Mucosa of rectum (tissue), 2 donors: ENCODE measurements around the gene VASN.

Experiments
- H3K27ac ChIP-seq, 2 donors: one replicate each; pipeline ENCODE4 v1.7.0; 2013; ENCODE audit warnings: inconsistent platforms in 2 of 2, low read depth in 2 of 2, low read length in 2 of 2
- H3K27me3 ChIP-seq, 2 donors: one replicate each; pipeline ENCODE4 v1.7.0; 2013; ENCODE audit warnings: low read length in 2 of 2; ENCODE audit not compliant: control insufficient read depth in 2 of 2, insufficient read depth in 2 of 2
- H3K36me3 ChIP-seq, 2 donors: one replicate each; pipeline ENCODE4 v1.7.0; 2013; ENCODE audit warnings: low read length in 2 of 2; ENCODE audit not compliant: control insufficient read depth in 2 of 2, insufficient read depth in 2 of 2
- H3K4me1 ChIP-seq, 2 donors: one replicate each; pipeline ENCODE4 v1.7.0; 2013; ENCODE audit warnings: low read length in 2 of 2, mild to moderate bottlenecking in 1 of 2; ENCODE audit not compliant: control insufficient read depth in 2 of 2, insufficient read depth in 2 of 2
- H3K4me3 ChIP-seq, 2 donors: one replicate each; pipeline ENCODE4 v1.7.0; 2013; ENCODE audit warnings: low read length in 2 of 2
- H3K9ac ChIP-seq, 2 donors: one replicate each; pipeline ENCODE4 v1.7.0; 2013; ENCODE audit warnings: low read length in 2 of 2, low read depth in 1 of 2, mild to moderate bottlenecking in 1 of 2
- H3K9me3 ChIP-seq, 2 donors: one replicate each; pipeline ENCODE4 v1.7.0; 2013; ENCODE audit warnings: low read length in 2 of 2; ENCODE audit not compliant: control insufficient read depth in 2 of 2
- donor health status: healthy.
- donor health status: Normal muscosa, but diverticular disease.

VASN gene

GRCh38 chr16:4372578-4373355 lies 1.1 kb downstream of the VASN start:
- Histone ChIP-seq H3K27me3 (no peaks in the 10 kb centered on the region), H3K36me3 (no peaks in the 10 kb centered on the region), H3K9ac (peak overlapping the region; percentile 38), H3K27ac (peak overlapping the region; percentile 29 to 72), H3K9me3 (no peaks in the 10 kb centered on the region), H3K4me3 (peak overlapping the region; percentile 59 to 65), H3K4me1 (peaks cover 14 to 15% of the 10 kb centered on the region in 2 donors)

DNA sequence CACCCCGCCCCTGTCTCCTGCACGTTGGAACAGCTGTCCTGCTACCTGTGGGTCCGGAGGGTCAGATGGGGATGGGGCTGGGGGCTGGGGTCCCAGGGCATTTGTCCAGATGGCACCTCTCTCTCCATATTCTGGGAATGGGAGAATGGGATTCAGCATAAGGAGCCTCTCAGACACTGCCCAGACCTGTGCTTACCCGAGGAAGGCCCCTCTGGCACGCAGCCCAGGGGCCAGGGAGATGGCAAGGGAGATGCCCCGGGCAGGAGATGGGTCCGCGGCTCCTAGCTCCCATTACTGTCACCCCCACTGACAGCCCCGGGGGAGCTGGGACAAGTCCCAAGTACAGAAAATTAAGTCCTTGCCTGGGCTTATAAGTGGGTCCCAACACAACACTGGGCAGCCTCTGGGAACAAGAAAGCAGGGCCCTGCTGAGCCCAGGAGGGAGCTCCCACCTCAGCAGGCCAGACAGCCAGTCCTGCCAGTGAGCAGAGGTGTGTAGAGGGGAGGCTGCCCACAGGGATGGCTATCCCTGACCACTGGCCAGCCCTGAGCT lies 1.8 kb downstream of the VASN start:
- no peaks in the 10 kb centered on the region for H3K9me3 ChIP-seq
- H3K4me3 ChIP-seq, result peak overlapping the region; percentile 20 to 59
- peaks cover 15 to 17% of the 10 kb centered on the region in 2 donors for H3K4me1 ChIP-seq
- H3K36me3 ChIP-seq, result no peaks in the 10 kb centered on the region
- peak overlapping the region in 1 of 2 donors; percentile 41 for H3K9ac ChIP-seq
- peak overlapping the region; percentile 24 to 72 for H3K27ac ChIP-seq
- H3K27me3 ChIP-seq, result no peaks in the 10 kb centered on the region

- H3K9me3 ChIP-seq, result no peaks in the 10 kb centered on the region
- H3K4me1 ChIP-seq, result peaks cover 15 to 17% of the 10 kb centered on the region in 2 donors
- H3K27me3 ChIP-seq, result no peaks in the 10 kb centered on the region
- peak overlapping the region; percentile 6 to 20 for H3K4me3 ChIP-seq
- peak overlapping the region in 1 of 2 donors; percentile 41 for H3K9ac ChIP-seq
- peaks cover 0 to 5% of the 10 kb centered on the region in 2 donors for H3K36me3 ChIP-seq
- H3K27ac ChIP-seq, result peak overlapping the region; percentile 47 to 72
These were observed 2.5 kb downstream of the VASN start for GRCh38 chr16:4373909-4374742.

GRCh38 chr16:4375717-4376116 lies 4.1 kb downstream of the VASN start:
- Histone ChIP-seq H3K4me1 (peaks cover 15 to 17% of the 10 kb centered on the region in 2 donors), H3K27ac (peak overlapping the region; percentile 45 to 48), H3K9ac (no peak overlapping the region)

DNA sequence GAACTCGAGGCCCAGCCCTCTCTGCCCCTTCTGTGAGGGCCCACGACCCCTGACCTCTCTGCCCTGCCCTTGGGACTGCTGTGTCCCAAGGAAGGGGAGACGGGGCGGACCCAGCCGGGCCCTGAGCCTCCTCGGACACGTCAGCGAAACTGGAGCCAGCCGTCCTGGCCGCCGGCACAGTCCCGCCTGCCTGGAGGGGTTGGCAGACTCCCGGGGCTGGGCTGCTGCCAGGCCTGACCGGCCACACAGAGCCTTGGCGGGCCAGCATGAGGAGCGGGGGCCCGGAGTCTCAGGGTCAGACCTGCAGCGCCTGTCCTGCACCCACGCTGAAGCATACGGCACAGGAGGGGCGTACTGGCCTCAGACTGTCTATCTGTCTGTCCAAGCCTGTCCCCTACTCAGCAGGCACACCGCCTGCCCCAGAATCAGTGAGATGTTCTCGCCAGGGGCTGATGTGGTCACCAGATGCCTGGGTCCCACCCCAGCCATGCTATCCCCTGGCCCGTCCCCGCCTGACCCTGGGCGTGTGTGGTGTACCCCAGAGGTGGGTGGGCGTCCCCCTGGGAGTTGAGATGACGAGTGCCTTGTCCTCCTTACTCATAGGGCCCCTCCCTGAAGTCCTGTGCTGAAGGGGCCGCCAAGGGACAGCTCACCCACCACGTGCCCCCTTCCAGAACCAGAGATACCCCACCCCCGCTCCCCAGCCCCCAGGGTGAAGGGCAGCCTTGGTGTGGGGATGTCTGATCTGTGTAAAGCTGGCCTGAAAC lies 4.7 kb downstream of the VASN start:
- no peaks in the 10 kb centered on the region for H3K27me3 ChIP-seq
- no peaks in the 10 kb centered on the region for H3K9me3 ChIP-seq
- peaks cover 15 to 17% of the 10 kb centered on the region in 2 donors for H3K4me1 ChIP-seq
- no peak overlapping the region for H3K4me3 ChIP-seq
- peak overlapping the region; percentile 45 to 48 for H3K27ac ChIP-seq
- peaks cover 0 to 9% of the 10 kb centered on the region in 2 donors for H3K36me3 ChIP-seq
- peak overlapping the region in 1 of 2 donors; percentile 33 for H3K9ac ChIP-seq

More at GRCh38 chr16:4375717-4376116, 4.1 kb downstream of the VASN start:
- peaks cover 0 to 5% of the 10 kb centered on the region in 2 donors for H3K36me3 ChIP-seq
- H3K27me3 ChIP-seq, result no peaks in the 10 kb centered on the region
- no peaks in the 10 kb centered on the region for H3K9me3 ChIP-seq
- no peak overlapping the region for H3K4me3 ChIP-seq

DNA sequence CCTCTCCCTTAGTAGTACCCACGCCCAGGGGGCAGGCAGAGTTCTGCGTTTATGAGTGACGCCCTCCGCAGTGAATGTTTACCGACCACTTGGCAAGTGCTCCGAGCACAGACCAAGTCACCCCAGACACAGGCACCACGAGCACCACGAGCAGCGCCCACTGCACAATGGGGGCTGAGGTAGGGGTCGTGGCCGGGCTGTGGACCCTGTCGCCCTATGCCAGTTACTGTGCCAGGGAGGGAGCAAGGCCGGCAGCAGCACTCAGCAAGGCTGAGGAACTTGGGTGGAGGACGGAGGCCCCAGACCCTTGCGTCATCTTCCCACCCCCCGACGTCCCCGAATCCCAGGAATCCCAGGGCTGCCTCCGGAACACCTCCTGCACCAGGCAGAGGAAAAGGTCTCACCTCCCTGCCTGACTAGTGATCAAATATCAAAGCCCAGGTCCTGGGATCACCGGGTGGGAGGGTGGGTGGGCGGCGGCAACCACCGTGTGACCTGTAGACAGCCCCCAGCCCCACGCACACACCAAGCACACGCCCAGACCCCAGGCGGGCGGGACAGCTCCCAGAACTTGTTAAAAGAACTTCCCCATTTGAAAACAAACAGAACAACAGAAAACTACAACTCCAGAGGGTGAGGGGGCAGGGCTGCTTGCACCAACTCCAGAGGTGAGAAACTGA lies 5.4 kb downstream of the VASN start:
- Histone ChIP-seq H3K36me3 (peaks cover under 1 to 9% of the 10 kb centered on the region in 2 donors), H3K27me3 (no peaks in the 10 kb centered on the region), H3K4me1 (peaks cover 15% of the 10 kb centered on the region in 2 donors), H3K9ac (no peak overlapping the region), H3K4me3 (no peak overlapping the region), H3K9me3 (no peaks in the 10 kb centered on the region), H3K27ac (peak overlapping the region in 1 of 2 donors; percentile 16)

- no peaks in the 10 kb centered on the region for H3K27me3 ChIP-seq
- H3K4me1 ChIP-seq, result peaks cover 9 to 10% of the 10 kb centered on the region in 2 donors
- H3K4me3 ChIP-seq, result no peak overlapping the region
- H3K36me3 ChIP-seq, result peaks cover 4 to 9% of the 10 kb centered on the region in 2 donors
- H3K27ac ChIP-seq, result peak overlapping the region in 1 of 2 donors; percentile 42
- H3K9ac ChIP-seq, result no peak overlapping the region
- H3K9me3 ChIP-seq, result no peaks in the 10 kb centered on the region
These were observed 6.0 kb downstream of the VASN start for GRCh38 chr16:4377573-4378154.

- Histone ChIP-seq H3K4me3 (no peak overlapping the region), H3K9me3 (no peaks in the 10 kb centered on the region), H3K27ac (peak overlapping the region in 1 of 2 donors; percentile 42), H3K27me3 (no peaks in the 10 kb centered on the region), H3K36me3 (peaks cover 4 to 11% of the 10 kb centered on the region in 2 donors), H3K4me1 (peaks cover 6 to 8% of the 10 kb centered on the region in 2 donors), H3K9ac (no peak overlapping the region)
These were observed 6.6 kb downstream of the VASN start for GRCh38 chr16:4378161-4378666.
